NCI-H1092 treated with DMSO at 0.1 percent for 48 hours (cell line): ENCODE data around the gene VRTN.

Experiments used
- DNase-seq: peaks from one replicate; lab custom pipeline; 2025; lab: John Stamatoyannopoulos, UW

VRTN gene

GRCh38 chr14:74395094-74395493 is 46.8 kb downstream of the VRTN start:
- no peak for DNase-seq

- DNase-seq: no peak
Measured at GRCh38 chr14:74400031-74400685, 51.9 kb downstream of the VRTN start.

GRCh38 chr14:74400919-74401503 is 52.7 kb downstream of the VRTN start:
- no peak for DNase-seq

- DNase-seq: no peak
Measured at GRCh38 chr14:74401504-74402241, 53.4 kb downstream of the VRTN start.

GRCh38 chr14:74402401-74403251 is 54.4 kb downstream of the VRTN start:
- DNase-seq: no peak

GRCh38 chr14:74403619-74404417 is 55.5 kb downstream of the VRTN start:
- no peak for DNase-seq

- no peak for DNase-seq
Measured at GRCh38 chr14:74404435-74404834, 56.2 kb downstream of the VRTN start.

- no peak for DNase-seq
Measured at GRCh38 chr14:74405663-74406062, 57.4 kb downstream of the VRTN start.

GRCh38 chr14:74407021-74407800 is 58.9 kb downstream of the VRTN start:
- DNase-seq: no peak

- no peak for DNase-seq
Measured at GRCh38 chr14:74407801-74408154, 59.5 kb downstream of the VRTN start.

GRCh38 chr14:74408870-74409269 is 60.6 kb downstream of the VRTN start:
- no peak for DNase-seq

- DNase-seq: no peak
Measured at GRCh38 chr14:74409441-74409840, 61.2 kb downstream of the VRTN start.
